Measurements from ENCODE around the gene FAM117B.
A peak's percentile ranks its signal among the peaks of the same experiment; 100 is the strongest.

The FAM117B gene

GRCh38 chr2:202634556-202635427 lies at the start of gene FAM117B:
TSS of gene FAM117B (plus strand) at chr2:202634969. CDS start at chr2:202635188, 219 bp downstream.
- peak; percentile 100 for DNase-seq

- peak; percentile 97 for DNase-seq
Measured at GRCh38 chr2:202588647-202589581, 45.9 kb upstream of the FAM117B start.

- DNase-seq, result no peak
Measured at GRCh38 chr2:202589582-202589949, 45.2 kb upstream of the FAM117B start.

DNA sequence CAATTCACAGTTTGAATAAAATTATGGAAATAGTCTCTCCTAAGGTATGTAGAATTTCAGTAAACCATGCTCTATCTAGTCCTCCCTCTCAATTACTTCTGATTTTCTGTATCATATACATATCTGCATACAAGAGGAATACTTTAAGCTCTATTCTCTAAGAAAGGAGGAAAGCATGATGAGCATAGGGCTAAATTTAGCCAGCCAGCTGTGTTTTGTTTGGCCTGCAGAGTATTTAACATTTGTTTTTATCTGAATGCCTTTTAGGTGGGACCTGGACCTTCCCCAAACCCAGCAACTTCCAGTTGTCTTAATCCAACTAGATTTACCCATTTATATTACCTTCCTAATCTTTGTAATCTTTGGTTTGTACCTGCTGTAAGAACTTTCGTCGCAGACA lies 42.2 kb upstream of the FAM117B start:
- no peak for DNase-seq

GRCh38 chr2:202599105-202599504 lies 35.7 kb upstream of the FAM117B start:
- DNase-seq, result no peak

DNA sequence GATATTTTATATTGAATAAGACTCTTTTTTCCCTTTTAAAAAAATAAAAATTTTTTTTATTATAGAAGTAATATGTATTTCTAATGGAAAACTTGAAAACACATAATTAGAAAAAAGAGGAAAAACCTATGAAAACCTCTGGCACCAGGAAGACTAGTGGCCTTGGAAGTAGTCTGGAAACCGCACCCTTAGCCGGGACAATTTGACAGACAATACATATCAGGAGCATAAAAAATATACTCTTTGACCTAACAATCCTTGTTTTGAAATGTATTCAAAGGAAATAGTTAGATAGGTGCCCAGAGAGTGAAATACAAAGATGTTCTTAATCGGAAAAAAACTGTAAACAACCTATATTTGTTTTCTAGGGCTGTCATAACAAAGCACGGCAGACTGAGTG lies 34.9 kb upstream of the FAM117B start:
- DNase-seq, result no peak

DNA sequence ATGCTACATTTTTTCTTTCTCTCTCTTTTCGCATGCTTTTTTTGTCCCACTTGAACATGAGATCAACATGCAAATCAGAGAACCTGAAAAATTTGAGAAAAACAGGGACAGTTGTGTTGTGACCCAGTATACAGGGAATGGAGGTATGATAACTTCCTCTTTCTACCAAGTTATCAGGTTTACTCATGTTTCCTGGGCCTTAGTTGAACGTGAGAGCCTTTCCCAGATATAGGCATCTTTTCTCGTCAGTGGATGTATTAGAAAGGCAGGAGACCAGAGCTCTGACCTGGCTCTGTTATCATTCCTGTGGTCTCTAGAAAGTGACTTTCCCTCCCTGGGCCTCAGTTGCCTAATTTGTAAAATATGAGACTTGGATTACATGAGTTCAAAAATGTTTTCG lies 30.1 kb upstream of the FAM117B start:
- no peak for DNase-seq

DNA sequence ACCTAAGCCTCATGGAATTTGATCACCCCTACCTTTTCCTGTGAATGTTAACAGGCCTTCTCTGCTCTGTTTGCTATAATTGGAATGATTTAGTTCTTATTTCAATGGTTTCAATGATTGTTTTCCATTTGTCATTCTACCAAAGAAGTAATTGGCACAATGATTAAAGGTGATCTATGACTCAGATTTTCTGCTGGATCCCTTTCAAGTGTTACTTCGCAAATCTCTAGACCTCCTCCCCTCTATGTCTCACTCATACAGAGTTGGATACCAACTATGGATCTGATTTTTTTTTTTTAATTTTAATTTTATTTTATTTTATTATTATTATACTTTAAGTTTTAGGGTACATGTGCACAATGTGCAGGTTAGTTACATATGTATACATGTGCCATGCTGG lies 29.6 kb upstream of the FAM117B start:
- DNase-seq, result no peak

DNA sequence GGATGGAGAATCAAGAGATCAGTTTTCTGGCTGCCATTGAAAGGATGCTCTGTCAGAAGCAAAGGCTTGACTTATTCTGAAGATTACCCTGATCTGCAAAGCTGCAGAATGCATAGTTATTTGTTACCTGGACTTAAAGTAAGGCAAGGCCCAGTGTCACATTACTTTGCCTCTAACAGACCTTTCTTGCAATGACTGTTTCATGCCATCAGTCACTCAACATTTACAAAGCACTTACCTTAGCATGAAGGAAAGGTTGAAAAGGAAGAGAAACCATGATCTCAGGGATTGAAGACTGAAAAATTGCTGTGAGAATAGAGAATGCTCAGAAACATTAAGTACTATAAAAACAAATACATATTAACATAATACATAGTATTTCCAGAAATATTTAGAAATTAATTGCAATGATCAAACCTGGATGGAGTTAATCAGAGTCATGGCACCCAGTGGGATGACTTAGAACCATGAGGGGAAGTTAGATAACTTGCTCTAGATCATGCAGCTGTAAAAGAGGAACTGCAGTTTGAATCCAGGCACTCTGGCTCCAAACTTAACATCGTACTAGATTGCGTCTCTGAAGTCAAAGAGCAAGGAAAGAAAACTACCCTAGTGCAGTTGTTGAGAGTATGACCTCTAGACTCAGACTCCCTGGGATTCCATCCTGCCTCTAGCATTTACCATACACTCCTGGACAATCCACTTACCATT lies 26.5 kb upstream of the FAM117B start:
- DNase-seq, result no peak

DNA sequence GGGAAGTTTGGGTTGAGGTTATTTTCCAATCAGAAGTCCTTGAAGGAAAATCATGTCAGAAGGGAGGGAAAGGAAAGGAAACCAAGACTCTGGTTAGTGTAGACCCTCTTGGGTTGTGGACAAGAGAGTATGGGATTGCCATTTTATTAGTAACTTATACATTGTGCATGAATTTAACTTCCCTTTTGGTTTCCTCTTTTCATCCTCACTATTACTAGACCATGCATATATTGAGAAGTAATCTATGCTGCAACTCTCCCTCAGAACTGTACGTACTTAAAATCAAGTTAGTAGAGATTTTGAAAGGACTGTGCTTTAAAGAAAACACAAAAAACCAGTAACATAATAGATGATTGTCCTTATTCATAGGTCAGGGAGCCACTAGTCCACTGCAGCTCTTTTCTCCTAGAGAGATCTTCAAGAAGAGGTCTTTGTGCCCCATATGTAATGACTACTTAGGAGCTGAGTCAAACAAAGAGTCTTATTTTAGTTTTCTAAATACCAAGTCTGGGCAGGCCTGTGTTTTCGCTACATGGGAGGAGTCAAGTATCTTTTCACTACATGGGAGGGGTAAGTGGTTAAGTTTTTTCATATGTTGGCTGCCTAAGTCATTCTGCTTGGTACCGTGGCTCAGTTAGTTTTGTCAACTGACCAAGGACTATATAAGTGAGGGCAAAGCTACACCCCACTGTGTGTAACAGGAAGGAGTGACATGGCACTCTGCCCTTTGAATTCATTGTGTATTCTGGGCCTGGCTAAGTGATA lies 25.2 kb upstream of the FAM117B start:
- no peak for DNase-seq

- DNase-seq, result no peak
Measured at GRCh38 chr2:202610380-202610779, 24.4 kb upstream of the FAM117B start.

DNA sequence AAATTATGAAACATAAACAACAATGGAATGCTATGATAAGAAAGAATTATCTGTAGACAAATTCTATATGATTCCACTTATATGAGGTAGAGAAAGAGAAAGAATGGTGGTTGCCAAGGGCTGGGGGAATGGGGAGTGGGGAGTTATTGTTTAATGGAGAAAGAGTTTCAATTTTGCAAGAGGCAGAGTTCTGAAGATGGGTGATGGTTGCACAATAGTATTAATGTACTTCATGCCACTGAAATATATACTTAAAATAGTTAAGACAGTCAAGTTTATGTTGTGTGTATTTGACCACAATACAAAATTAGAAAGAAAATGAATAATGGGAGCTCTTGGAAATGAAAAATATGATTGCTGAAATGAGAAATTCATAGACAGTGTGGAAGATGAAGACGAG lies 22.6 kb upstream of the FAM117B start:
- no peak for DNase-seq

- no peak for DNase-seq
Measured at GRCh38 chr2:202613479-202613878, 21.3 kb upstream of the FAM117B start.

DNA sequence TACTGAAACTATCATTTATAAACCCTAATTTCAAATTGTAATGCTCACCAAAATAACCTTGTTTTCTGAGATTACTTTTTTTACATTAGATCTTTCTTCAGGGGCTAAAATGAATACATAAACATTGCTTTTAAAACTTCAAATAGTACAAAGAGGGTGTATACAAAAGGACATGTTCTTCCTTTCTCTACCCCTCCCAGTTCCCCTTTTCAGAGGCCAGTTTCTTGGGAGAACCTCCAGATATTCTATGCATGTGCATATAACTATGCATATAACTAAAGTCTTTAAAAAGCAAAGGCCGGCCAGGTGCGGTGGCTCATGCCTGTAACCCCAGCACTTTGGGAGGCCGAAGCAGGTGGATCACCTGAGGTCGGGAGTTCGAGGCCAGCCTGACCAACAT lies 10.6 kb upstream of the FAM117B start:
- DNase-seq, result no peak

DNA sequence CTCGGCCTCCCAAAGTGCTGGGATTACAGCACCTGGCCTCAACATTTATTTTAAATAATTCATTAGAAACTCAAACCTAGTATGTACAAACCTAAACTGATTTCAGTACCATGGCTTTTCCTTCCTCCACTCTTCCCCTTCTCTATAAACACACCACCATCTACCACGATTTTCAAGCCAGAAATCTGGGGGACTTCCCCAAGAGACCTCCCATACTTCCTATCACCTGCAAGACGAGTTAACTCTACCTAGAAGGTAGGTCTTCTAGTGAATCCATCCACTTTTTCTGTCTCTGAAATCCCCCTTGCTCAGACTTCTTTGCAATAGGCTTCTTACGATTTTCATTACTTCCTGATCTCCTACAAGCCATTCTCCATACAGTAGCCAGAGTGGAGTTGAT lies 7.7 kb upstream of the FAM117B start:
- DNase-seq, result no peak

DNA sequence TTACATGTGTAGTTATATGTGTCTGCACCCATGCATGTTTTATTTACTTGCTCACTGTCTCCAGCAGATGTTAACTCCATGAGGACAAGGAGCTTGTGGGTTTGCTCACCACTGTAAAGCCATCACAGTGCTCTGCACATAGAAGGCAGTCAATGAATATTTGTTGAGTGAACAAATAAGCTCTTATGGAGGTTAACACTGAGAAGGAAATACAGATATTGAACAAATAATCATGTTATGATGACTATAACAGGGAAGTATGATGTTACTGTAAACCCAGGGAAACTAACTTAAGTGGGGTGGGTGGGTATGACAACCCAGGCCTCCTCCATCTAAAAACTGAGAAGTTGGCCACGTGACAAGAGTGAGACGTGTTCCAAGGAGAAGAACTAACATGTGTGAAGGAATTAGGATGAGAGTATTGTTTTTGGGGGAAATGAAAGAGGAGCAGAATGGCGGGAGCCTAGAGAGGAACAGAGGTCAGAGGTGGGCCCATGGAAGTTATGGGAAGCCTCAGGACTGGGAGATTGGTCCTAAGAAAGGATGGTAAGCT lies 6.0 kb upstream of the FAM117B start:
- DNase-seq, result no peak

DNA sequence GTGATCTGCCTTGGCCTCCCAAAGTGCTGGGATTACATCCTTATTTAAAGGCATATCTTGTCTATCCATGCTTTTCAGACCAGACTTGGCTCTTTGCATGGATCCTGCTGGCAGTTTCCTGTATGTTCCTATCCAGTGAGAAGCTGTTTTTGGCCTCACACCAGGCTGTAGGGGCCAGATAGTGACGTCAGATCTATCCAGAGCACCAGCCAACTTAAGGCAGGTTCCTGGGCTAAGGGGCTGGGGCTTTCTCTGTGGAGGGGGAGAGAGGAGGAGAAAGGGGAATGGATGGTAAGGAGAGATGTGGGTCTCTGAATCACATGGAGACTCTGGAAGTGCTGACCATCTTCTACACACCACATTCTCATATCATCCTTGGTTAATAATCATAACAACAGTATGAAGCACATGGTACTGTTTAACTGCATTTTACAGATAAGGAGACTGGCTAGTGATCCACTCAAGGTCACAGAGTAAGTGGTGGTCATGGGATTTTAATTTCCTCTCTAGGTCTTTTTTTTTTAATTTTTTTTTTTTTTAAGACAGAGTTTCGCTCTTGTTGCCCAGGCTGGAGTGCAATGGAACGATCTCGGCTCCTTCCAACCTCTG lies 2.0 kb upstream of the FAM117B start:
- DNase-seq, result no peak

GRCh38 chr2:202633470-202633869 lies 1.3 kb upstream of the FAM117B start:
- no peak for DNase-seq

DNA sequence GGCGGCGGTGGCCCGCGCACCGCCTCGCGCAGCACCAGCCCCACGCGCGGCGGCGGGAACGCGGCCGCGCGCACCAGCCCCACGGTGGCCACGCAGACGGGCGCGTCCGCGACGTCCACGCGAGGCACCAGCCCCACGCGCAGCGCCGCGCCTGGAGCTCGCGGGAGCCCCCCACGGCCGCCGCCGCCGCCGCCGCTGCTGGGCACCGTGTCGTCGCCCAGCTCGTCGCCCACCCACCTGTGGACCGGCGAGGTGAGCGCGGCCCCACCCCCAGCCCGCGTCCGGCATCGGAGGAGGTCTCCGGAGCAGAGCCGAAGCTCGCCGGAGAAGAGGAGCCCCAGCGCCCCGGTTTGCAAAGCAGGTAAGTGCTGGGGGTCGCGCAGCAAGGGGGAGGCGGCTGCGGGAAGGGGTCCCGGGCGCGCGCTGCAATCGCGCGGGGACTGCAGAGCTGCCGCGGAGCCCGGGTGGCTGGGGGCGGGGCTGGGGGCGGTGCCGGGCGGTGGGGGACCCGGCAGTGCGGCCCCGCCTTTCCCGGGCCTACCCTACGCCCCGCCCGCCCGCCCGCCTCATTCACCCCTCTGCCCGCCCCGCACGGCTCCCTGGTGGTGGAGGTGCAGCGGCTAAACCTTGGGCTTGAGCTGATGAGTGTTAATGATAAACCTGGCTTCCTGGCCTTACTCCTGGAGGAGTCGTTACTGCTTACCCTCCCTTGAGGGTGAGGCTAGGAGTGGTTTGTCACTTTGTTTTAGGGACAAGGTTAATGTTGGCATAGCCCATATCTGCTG lies 851 bp downstream of the FAM117B start:
- DNase-seq, result peak; percentile 94

- DNase-seq, result no peak
Measured at GRCh38 chr2:202636213-202636513, 1.4 kb downstream of the FAM117B start.

- no peak for DNase-seq
Measured at GRCh38 chr2:202638721-202639120, 4.0 kb downstream of the FAM117B start.
